Lung (tissue), 12 donors: ENCODE data around the gene CDR2. TPM values are rescaled to one million over a fixed set of nuclear protein-coding genes. Genes with fewer than 3 reads are reported as not detected.

Experiments used
- ATAC-seq: fragments of 200-7000 bp; cut with Tn5 transposase; one replicate; pipeline ENCODE4 v1.9.1; 2020; ENCODE audit warnings: moderate number of reproducible peaks; ENCODE audit not compliant: insufficient read depth, low FRiP score
- DNase-seq, 3 donors: peaks; one replicate each; pipeline ENCODE4 v3.0.0-alpha.2; 2013 to 2017
- H3K27ac ChIP-seq, 2 donors: one replicate each; pipeline ENCODE4 v1.5.1; 2013; ENCODE audit warnings: mild to moderate bottlenecking in 2 of 2, moderate library complexity in 2 of 2, control low read depth in 1 of 2, inconsistent platforms in 1 of 2, low read depth in 1 of 2, low read length in 1 of 2
- H3K27me3 ChIP-seq, 3 donors: one replicate each; pipeline ENCODE4 v1.5.1; 2013; ENCODE audit warnings: low read length in 2 of 3; ENCODE audit not compliant: control insufficient read depth in 3 of 3, insufficient read depth in 3 of 3
- H3K36me3 ChIP-seq, 4 donors: one replicate each; pipeline ENCODE4 v1.5.1; 2013; ENCODE audit warnings: low read length in 4 of 4, mild to moderate bottlenecking in 1 of 4, moderate library complexity in 1 of 4; ENCODE audit not compliant: control insufficient read depth in 4 of 4, insufficient read depth in 4 of 4
- H3K4me1 ChIP-seq, 5 donors: one replicate each; pipeline ENCODE4 v1.5.1; 2013; ENCODE audit warnings: low read length in 5 of 5, mild to moderate bottlenecking in 2 of 5, moderate library complexity in 1 of 5; ENCODE audit not compliant: control insufficient read depth in 5 of 5, insufficient read depth in 5 of 5
- H3K4me3 ChIP-seq: one replicate; pipeline ENCODE4 v1.5.1; 2013; ENCODE audit warnings: mild to moderate bottlenecking, control low read depth, moderate library complexity
- H3K9ac ChIP-seq, 2 donors: one replicate each; pipeline ENCODE4 v1.5.1; 2013; ENCODE audit warnings: low read length in 2 of 2, control low read depth in 1 of 2; ENCODE audit not compliant: insufficient read depth in 1 of 2
- H3K9me3 ChIP-seq, 4 donors: one replicate each; pipeline ENCODE4 v1.5.1; 2013; ENCODE audit warnings: low read length in 3 of 4, mild to moderate bottlenecking in 1 of 4, moderate library complexity in 1 of 4; ENCODE audit not compliant: control insufficient read depth in 4 of 4, insufficient read depth in 3 of 4
- WGBS, 2 donors: extraction: QIAGEN DNeasy Blood & Tissue Kit; methylation state at CpG; one replicate each; pipeline ENCODE4 v1.1.7; 2013; 5-methylcytosine and 5-hydroxymethylcytosine counted together
- polyA plus RNA-seq, 2 donors: library from polyadenylated mRNA; stranded (reverse); fragments of 200-250 nt; gene quantifications; one replicate each; pipeline ENCODE4 v1.2.1, GENCODE V29; 2013
- total RNA-seq, 2 donors: library from RNA; depleted of rRNA in 1 of 2; stranded (reverse); fragments of >200 nt in 1 of 2; gene quantifications; one replicate each; pipeline ENCODE4 v1.2.1, GENCODE V29; 2014 to 2021
- TF ChIP-seq, protein P1 (sequence below): IDR thresholded peaks from 2 replicates; pipeline ENCODE4 v1.5.1; 2012; ENCODE audit warnings: mild to moderate bottlenecking; ENCODE audit errors: control extremely low read depth, extremely low read depth
- donor health status: control.
- donor health status: control.
- donor health status: Bipolar disorder and iron deficiency.
- donor health status: healthy.
- donor health status: DM: yes; HTN: yes; CAD: no.

CDR2 gene
- total and polyA plus RNA-seq, 4 donors, result 11.3 to 27.0 (median 14.0) TPM

DNA sequence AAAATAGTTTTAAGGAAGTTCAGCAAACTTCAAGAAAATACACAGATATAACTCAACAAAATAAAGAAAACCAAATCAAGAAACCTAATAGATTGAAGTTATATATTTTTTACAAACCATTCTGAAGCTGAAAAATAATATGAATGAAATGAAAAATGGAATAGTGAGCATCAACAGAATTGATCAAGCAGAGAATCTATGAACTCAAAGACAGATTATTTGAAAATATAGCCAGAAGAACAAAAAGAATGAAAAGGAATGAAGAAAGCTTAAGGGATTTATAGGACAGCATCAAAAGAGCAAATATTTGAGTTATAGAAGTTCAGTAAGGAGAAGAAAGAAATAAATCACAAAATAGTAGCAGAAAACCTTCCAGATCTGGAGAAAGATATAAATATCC is 37.8 kb downstream of the CDR2 start:
- H3K4me3 ChIP-seq, result no peak overlapping the region
- peaks cover 0 to 7% (median 4%) of the 10 kb centered on the region in 4 donors for H3K9me3 ChIP-seq
- H3K27me3 ChIP-seq, result no peaks in the 10 kb centered on the region
- H3K27ac ChIP-seq, result no peak overlapping the region
- no peaks in the 10 kb centered on the region for H3K4me1 ChIP-seq
- TF ChIP-seq, protein P1, sequence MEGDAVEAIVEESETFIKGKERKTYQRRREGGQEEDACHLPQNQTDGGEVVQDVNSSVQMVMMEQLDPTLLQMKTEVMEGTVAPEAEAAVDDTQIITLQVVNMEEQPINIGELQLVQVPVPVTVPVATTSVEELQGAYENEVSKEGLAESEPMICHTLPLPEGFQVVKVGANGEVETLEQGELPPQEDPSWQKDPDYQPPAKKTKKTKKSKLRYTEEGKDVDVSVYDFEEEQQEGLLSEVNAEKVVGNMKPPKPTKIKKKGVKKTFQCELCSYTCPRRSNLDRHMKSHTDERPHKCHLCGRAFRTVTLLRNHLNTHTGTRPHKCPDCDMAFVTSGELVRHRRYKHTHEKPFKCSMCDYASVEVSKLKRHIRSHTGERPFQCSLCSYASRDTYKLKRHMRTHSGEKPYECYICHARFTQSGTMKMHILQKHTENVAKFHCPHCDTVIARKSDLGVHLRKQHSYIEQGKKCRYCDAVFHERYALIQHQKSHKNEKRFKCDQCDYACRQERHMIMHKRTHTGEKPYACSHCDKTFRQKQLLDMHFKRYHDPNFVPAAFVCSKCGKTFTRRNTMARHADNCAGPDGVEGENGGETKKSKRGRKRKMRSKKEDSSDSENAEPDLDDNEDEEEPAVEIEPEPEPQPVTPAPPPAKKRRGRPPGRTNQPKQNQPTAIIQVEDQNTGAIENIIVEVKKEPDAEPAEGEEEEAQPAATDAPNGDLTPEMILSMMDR, result no peak
- ATAC-seq, result no peak
- H3K9ac ChIP-seq, result no peak overlapping the region
- DNase-seq, result no peak
- peaks cover 19 to 31% (median 28%) of the 10 kb centered on the region in 4 donors for H3K36me3 ChIP-seq

DNA sequence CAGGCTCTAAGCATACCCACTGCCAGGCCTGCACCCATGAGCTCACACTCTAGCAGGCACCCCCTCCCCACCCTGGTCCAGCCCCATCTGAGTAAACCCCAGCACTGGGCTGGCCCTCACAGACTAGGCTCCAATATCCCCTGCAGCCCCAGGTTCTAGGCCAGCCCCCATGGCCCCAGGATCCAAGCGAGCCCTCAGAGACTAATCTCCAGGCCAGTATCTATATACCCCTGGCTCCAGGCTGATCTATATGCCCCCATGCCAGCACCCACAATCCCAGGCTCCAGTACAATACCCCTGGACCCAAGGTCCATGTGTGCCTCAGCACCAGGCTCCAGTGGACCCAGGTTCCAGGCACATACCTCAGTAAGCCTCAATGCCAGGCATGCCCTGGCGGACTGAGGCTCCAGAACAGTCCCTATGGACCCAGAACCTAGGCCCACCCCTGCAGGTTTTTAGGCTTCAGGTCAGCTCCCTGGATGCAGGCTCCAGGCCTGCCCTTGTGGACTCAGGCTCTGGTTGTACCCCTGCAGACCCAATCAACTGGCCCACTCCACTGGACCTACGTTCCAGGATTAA is 38.7 kb downstream of the CDR2 start:
- DNase-seq (no peak), ATAC-seq (no peak)
- H3K9ac ChIP-seq, result no peak overlapping the region
- H3K4me1 ChIP-seq, result no peaks in the 10 kb centered on the region
- peaks cover 21 to 31% (median 30%) of the 10 kb centered on the region in 4 donors for H3K36me3 ChIP-seq
- H3K9me3 ChIP-seq, result peaks cover 0 to 7% (median 4%) of the 10 kb centered on the region in 4 donors
- no peak overlapping the region for H3K27ac ChIP-seq
- 97% methylated on average over 3 of the region's 3 CpGs for WGBS, 2 donors
- TF ChIP-seq, protein P1, result no peak
- H3K4me3 ChIP-seq, result no peak overlapping the region
- H3K27me3 ChIP-seq, result no peaks in the 10 kb centered on the region

DNA sequence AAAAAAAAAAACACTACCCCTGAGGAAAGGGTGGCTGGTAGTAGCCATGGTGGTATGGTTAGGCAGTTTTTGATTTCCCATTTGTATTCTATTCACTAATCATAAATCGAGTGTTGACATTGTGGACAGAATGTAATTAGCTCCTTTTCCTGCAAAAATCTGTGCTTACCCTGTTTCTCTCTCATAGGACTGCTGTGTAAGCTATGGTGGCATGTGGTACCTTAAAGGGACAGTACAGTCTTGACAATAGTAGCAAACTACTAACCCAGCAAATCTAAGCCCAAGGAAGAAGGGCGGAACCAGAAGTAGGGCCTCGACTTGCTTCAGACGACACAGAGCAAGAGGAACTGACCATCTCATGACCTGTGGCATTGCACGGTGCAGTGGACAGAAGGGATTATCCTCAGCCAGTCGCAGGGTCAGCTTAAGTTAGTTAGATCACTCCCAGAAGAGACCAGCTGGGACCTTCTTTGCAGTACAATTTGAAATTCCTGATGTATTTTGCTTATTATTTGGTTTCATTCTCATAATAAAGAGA is 40.9 kb downstream of the CDR2 start:
- H3K36me3 ChIP-seq, result peaks cover 28 to 31% (median 30%) of the 10 kb centered on the region in 4 donors
- 78 to 84% methylated on average over 6 of the region's 6 CpGs for WGBS, 2 donors
- no peak for ATAC-seq
- no peak overlapping the region for H3K9ac ChIP-seq
- TF ChIP-seq, protein P1, result no peak
- no peaks in the 10 kb centered on the region for H3K27me3 ChIP-seq
- H3K4me3 ChIP-seq, result no peak overlapping the region
- DNase-seq, result no peak
- peaks cover 0 to 7% (median 4%) of the 10 kb centered on the region in 4 donors for H3K9me3 ChIP-seq
- no peaks in the 10 kb centered on the region for H3K4me1 ChIP-seq
- H3K27ac ChIP-seq, result no peak overlapping the region
